Uterus (tissue), 2 donors: ENCODE results near the gene TNFRSF4.

Experiments used
- CTCF ChIP-seq, 4 experiments: fragments of 200-600 bp in 2 of 4; fragments of 450-650 bp in 2 of 4; sonication (generic) in 2 of 4; IDR thresholded peaks; one replicate each; pipeline ENCODE4 v1.5.1; 2016 to 2019; ENCODE audit warnings: antibody characterized with exemption in 4 of 4, mild to moderate bottlenecking in 2 of 4, moderate library complexity in 1 of 4
- POLR2A ChIP-seq, 2 donors: fragments of 450-650 bp; IDR thresholded peaks; one replicate each; pipeline ENCODE4 v1.6.1; 2016; ENCODE audit warnings: antibody characterized with exemption in 2 of 2, mild to moderate bottlenecking in 1 of 2, moderate library complexity in 1 of 2

- TF ChIP-seq CTCF (IDR thresholded peaks at IDR 0.05) = no peak
- TF ChIP-seq POLR2A (IDR thresholded peaks at IDR 0.05) = no peak
Observed at GRCh38 chr1:1176931-1177330, 37.0 kb downstream of the TNFRSF4 start.
